NCI-H460 (cell line): ENCODE results near the gene BTBD7. TPM values are rescaled to one million over a fixed set of nuclear protein-coding genes. Genes with fewer than 3 reads are reported as not detected.
"Not testable (repeated sequence)": the region's sequence is repeated elsewhere in the genome, so short reads cannot be mapped to it uniquely, and the experiment has no call there.

ENCODE experiments used
- DNase-seq: peaks from one replicate; pipeline ENCODE4 v3.0.0-alpha.2; 2016; ENCODE audit warnings: low read depth; ENCODE audit errors: extremely low read depth
- total RNA-seq: library from RNA; depleted of rRNA; stranded (reverse); fragments of >200 nt; shearing (Covaris generic); gene quantifications from 2 replicates; pipeline ENCODE4 v1.2.3, GENCODE V29; 2014

Gene BTBD7
- total RNA-seq, 1 experiment from 2014 or later: 21.5 TPM

DNA sequence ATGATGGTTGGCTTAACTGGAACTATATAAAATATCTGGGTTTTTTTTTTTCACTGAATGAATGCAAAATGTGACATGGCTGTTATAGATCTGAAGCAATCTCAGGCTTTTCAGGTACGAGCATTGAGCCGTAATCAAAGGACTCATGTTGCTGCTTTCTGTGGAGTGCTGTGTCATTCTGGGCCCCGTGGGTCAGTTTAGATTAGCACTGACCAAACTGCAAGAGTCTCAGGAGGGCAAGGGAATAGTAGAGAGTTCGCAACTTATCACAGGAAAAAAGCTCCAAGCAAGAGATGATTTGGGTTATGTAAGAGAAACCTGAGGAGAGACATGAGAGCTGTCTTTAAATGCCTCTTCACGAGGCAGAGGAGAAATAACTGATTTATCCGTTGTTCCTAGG is 66.7 kb downstream of the BTBD7 start:
- no peak for DNase-seq

DNA sequence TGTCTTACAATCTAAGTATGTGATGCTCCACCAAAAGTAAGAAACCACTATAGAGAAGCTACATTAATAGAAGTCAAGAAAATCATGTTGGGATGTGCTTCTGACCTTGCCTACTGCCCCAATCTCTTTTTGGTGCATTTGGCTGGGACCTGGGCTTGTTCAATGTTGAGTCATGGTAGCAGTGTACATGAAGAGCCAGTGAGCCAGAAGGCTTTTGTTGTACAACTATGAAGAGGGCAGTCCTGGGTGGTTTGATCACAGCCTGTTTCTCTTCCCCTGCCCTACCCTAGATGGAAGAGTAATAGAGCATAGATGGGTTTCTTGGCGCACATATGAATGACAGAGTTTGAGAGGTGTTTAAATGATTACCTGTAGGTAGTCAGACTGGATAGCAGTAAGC is 69.4 kb downstream of the BTBD7 start:
- no peak for DNase-seq

DNA sequence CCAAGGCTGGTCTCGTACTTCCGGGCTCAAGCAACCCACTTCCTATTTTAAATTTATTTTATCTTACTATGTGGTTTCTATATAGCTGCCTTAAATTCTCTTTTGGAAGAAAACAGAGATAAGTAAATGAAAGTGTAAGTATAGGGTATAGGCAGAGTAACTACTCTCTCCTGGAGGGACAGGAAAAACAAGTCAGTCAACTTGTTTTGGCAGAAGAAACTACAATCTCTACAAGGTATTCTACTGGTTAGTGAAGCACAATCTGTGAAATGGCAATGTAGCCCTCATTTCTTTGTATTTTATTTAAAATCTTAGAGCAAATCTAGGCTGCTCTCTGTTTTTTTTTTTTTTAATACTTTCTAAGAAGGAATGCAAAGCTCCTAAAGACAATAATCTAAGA is 70.4 kb downstream of the BTBD7 start:
- no peak for DNase-seq

DNA sequence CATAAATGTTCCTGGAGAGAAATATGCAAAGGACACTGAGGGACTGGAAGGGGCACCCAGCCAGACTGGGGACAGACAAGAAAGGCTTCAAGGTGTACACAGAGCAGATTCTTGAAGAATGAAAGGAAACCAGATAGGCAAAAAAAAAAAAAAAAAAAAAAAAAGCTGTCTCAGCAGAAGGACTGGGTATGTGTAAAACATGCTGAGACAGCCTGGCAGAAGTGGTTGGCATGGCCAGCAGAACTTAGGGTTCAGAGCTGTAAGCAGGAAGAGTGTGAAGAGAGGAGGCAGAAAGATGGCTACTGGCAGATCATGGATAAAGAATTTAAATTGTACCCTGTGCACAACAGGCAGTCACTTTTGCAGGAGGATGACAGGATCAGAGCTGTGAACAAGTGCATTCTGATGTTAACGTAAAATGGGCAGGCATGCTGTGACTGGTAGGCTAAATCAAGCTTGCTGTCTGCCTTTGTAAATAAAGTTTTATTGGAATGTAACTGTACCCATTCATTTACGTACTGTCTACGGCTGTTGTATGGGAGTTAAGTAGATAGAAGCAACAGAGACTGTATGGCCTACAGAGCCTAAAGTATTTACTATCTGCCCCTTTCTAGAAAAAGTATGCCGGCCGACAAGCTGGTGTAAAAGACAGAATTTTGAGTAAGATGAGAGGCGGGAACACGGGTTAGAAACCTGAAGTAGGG is 83.6 kb downstream of the BTBD7 start:
- no peak for DNase-seq

DNA sequence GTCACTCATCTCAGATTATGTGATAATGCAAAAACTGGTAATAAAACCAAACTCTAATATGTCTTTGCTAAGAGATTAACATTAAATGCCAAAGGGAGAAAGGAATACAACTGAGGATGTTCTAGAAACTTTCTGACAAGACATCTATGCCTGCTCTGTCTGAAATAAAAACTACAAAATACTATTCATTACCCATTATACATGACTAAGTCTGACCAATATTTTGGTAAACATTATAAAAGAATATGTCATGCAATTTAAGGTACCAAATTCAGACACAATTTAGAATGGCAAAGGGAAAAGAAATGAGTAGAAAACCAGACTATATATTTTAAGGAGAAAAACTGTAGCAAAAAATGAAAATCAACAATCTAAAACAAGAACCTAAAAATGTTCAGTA is 86.3 kb downstream of the BTBD7 start:
- DNase-seq: no peak

DNA sequence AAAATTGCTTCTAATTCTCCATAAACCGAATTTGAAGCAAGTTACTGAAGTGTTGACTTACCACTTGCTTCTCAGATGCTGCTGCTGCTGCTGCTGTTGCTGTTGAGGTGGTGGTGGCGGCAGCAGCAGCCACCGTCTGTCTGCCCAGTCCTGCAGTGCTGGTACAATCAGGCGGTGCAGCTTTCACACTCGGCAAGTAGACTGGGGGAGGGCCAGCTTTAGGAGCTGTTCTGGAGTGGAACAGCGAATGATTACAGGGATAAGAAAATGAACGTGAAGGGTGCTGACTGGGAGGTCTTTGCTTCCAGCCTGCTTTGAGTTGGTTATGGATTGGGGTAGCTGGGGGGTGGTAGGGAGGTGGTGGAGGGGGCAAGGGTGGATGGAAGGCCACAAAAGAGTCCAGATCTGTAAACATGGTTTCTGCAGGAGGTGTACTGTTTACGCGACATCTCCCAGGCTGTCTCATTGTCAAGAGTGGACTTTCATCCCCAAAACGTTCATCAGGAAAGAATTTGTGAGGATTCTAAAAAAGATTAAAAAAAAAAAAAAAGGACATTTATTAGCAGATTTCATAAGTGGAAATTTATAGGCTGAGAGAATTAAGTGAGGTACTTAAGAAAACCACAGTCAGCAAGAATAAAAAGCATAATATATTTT is 86.9 kb downstream of the BTBD7 start:
- no peak for DNase-seq

DNA sequence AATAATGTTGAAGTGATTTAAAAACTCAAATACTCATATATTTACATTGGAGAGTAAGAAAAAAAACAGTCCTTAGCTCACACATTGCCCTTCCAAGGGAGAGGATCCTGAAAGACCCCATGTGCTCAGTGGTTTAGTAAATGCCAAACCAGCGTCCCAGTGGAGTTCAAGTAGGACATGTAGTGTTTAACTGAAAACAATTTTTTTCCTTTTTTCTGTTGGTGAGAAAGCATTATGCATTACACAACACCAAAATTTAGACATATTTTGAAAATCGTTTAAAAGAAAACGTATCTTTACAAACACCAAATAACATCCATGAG is 92.2 kb downstream of the BTBD7 start:
- DNase-seq: no peak

DNA sequence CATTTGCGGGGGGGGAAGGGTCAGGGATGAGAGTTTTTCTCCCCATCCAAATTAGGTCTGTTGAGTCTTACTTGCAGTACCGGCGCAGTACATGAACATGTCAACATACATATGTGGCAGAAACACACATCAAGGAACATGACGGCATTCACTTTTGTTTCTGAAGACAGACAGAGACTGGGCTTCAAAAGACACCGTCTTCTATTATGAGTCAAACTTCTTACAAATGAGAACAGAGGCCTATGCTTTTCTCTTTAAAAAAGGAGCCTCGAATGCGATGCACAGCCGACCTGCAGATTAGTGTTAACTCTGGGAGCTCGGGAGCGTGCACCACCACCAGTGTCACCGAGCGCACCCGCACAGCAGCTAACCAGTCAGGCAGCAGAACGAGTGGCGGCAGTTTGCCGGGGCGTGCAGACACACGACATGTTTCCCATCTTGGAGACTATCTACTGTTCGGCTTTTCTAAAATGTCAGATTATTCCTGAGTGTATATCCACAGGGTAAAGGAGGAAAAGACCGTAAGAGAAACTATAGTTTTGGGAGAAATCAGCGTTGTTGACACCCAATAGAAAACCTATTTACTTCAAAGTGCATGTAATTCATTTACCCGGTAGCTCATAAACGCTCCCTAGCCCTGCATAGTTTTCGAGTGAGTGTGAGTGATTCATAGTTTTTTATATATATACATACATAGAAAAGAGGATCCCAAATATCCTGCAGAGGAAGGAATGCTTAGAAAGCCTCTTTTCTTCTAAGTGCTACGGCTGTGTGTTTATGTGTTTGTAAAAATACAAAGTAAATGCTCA is 92.8 kb downstream of the BTBD7 start:
- peak; percentile 73 for DNase-seq

DNA sequence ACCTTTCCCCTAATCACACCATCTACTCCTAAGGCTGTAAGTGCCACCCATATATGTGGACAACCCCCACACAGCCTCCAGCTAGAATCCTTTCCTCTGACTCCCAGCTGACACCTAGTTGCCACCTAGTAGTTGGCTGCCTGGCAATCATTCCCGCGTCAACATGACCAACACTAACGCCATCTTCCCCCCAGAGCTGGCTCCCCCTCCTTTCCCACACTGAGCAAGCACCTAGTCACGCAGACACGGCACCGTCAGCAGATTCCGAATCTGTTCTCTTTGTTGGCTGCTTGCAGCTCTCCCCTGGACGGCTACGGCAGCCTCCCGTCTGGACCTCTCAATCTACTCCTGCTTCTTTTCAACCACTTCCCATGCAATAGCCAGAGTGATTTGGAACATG is 98.0 kb downstream of the BTBD7 start:
- peak; percentile 98 for DNase-seq

DNA sequence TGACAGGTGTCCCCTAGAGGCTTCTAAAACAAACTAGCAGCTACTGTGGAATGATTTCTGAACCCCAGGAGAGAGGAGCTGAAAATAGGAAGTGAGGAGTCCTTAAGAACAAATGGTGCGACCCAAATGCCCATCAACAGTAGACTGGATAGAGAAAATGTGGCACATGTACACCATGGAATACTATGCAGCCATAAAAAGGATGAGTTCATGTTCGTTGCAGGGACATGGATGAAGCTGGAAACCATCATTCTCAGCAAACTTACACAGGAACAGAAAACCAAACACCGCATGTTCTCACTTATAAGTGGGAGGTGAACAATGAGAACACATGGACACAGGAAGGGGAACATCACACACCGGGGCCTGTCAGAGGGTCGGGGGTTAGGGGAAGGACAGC is 99.8 kb downstream of the BTBD7 start:
- not testable (repeated sequence) for DNase-seq

DNA sequence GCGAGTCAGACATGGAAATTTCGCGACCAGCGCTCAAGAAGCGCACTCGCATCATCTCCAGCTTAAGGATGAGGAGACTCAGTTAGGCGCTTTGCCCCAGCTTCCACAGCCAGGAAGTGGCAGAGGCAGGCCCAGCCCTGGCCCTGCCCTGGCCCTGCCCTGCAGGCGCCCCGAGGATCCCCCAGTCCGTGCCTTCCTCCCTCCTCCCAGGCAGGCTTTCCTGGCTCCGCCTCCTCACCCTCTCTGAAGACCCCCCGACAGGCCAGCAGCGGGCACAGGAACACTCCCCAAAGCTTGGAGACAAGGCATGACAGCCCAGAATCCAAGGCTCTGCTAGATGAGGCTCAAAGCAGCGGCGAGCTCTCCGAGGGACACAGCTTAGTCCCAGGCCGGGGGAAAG is 100.7 kb downstream of the BTBD7 start:
- no peak for DNase-seq

DNA sequence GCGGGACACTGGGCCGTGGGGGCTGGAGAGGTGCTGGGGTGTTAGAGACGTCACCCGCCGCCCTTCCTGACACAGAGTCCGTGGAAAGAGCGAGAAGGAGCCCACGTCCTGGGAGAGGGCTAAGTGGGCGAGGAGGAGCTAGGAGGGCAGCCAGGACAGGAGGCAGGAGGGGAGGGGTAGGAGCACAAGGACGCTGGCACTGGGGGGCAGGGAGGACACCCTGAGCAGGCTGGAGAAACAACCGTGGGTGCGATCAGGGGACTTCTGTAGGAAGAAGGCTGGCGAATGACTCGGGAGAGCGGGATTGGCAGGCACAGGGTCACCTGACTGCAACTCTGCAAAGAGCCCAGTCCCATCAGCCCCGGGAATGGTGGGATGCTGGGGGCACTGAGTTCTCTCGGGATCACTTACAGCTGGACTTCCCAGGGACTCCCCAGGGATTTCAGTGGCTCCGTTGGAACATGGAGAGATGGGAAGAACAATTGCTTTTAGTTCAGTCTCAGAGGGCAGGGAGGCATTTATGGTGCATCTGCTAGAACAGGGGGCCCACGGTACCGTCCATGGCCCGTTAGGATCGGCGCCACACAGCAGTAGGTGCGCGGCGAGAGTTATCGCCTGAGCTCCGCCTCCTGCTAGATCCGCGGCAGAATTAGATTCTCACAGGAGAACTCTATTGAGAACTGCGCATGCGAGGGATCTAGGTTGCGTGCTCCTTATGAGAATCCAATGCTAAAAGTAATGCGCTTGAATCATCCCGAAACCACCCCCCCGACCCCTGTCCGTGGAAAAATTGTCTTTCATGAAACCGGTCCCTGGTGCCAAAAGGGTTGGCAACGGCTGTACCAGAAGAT is 101.5 kb downstream of the BTBD7 start:
- DNase-seq: peak; percentile 53

DNA sequence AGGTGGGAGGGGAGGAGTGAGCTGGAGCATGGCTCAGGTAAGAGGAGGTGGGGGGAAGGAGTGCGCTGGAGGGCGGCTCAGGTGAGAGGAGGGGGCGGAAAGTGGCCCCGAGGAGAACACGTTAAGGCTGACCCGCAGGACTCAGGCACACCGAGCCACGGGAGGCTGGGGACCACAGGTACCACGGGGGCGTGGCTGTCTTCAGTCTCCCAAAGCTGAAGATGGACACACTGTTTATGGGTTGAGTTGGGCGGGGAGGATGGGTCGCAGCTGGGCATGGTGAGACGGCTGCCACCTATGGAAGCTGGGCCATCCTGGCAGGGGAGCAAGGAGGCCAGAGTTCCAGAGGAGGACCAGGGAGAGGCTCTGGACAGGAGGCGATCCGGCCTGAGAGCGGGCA is 102.3 kb downstream of the BTBD7 start:
- no peak for DNase-seq

DNA sequence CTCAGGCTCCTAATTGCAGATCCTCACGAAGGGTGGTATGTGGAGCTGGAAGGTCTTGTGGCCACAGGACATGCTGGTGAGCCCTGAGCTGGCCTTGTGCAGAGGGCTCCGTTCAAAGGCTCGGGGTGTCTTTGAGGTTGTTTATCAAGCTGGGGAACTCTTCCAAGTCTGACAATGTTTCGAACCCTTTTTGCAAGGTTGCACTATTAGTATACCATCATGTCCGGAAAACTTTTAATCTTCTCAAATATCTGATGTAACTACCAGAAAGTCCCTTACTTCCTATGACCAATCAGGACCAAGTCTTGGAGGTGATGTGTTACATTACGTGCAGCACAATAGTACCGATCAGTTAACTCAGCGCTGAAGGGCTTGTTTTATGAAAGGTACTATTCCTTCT is 104.3 kb downstream of the BTBD7 start:
- DNase-seq: no peak

DNA sequence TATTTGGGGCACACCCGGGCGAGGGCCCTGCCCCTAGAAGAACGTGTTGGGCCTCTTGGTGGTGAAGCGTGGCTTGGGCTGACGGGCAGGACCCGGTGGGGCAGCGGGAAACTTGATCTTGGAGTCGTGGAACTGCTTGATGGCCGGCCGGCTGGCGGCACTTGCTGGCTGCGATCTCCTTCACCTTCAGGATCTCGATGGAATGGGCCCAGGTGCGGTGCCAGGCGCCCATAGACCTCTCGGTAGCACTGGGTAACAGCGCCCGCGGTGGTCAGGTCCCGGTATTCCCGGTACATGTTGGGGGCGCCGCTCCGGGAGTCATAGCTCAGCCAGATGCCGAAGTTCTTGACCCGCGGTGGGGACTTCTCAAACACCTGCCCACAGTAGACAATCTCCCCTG is 109.3 kb downstream of the BTBD7 start:
- DNase-seq: no peak

DNA sequence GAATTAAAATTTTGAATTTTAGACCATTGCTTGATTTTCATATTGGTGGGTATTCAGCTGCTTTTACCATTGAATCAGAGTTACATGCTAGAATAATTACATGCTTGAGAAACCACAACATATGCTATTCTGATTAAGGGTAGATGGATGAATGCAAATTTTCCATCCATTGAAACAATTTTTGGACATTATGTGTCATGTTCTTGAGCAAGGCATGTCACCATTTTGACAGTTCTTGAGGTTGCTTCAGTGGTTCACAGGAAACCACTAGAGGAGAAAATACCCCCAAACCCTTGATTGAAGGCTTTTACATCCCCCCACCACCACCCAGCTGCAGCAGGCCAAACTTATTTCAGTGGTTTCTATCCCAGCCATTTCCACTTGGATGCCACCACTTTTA is 112.3 kb downstream of the BTBD7 start:
- no peak for DNase-seq

DNA sequence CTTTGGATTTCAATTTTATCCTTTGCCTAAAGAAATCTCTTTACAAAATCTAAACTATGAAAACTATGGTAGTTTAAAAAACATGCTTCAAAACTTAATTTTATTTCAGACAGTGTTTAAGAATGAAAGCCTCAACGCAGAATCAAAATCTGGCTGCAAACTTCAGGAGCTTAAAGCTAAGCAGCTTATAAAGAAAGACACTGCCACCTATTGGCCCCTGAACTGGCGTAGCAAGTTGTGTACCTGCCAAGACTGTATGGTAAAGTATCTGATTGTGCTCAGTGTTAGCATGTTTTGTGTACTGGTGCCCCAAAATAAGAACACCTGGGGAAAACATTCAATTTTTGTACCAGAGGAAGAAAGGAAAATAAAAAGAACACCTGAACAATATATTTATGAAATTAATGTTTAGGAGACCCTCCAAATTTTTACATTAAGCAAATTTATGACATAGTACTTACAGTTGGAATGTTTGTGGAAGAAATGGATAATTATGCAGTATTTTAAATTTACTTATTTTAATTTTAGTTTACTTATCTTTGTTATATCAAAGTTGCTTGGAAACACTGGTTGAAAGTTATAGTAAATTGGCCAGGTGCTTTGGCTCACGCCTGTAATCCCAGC is 113.6 kb downstream of the BTBD7 start:
- peak; percentile 68 for DNase-seq

DNA sequence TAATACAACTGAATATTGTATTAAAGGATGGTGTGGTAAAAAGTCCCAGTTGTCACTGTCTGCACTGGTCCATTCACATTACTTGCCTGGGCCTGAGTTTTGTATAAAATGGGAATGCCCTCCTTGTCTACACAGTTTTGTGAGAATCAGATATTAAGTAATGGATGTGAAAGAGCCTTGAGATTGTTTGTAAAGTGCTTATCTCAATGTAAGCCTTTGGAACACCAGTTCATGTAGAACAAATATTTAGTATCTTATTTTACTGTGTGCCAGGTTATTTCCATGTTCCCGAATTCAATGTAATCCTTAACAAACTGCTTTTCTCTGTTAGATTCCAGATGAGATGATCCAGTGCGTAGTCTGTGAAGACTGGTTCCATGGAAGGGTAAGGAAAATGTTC is 118.2 kb downstream of the BTBD7 start:
- no peak for DNase-seq

DNA sequence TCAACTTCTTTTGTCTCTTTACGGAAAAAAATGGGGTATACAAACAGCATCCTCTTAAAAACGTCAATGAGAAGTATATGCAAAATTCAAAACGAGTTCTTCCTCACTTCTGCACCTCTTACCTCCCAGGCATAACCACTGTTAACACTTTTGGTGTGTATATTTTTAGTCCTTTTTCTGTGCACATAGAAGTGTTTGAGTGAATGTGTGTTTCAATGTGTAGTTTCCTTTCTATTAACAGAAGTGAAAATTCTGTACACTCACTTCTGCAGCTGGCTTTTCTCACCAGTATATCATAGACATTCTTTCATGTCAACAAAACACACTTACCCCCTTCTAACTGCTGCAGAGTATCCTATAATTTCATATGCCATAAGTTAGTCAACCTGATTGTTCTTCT is 120.4 kb downstream of the BTBD7 start:
- no peak for DNase-seq

DNA sequence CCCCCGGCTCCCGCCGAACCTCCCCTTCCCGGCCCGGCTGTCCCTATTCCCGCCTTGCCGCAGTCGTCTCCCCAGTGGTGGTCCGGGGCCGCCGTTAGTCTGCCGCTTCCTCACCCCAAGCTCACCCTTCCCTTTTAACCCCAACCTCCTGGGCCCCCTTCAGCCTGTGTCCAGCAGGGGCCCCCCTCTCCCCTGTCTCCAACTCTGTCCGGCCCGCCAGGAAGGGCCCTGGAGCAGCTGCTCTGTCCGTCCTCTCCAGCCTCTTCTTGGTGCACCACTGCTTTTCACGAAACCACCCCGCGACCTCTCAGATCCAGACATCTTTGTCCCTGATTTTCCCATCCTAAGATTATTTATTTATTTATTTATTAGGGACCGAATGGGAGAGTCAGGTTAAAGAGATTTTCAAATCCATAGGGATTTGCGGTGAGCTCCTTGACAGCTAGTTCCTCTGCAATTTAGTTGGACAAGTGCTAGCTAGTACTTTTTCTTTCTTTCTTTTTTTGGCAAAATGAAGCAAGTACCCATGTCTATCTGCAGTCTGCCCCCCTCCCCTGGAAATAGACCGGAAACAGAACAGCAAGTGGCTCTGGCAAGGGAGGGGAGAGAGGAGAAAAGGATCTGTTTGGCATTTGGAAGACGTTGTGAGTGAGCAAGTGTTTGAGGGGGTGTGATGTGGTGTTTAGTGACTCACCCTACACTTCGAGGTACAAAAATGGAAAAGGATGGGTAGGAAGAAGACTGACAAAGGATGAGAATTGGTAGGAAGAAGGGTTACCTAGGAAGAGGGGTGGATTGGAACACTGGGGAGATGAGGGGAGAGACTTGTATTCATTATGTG is 125.1 kb downstream of the BTBD7 start:
- peak; percentile 65 for DNase-seq
